Measurements from ENCODE around the gene TMEM37.

Gene TMEM37

GRCh38 chr2:119434664-119435063 lies 3.0 kb downstream of the TMEM37 start:
- DNase-seq: no peak

GRCh38 chr2:119435081-119435952 lies 3.7 kb downstream of the TMEM37 start:
- no peak for DNase-seq

DNA sequence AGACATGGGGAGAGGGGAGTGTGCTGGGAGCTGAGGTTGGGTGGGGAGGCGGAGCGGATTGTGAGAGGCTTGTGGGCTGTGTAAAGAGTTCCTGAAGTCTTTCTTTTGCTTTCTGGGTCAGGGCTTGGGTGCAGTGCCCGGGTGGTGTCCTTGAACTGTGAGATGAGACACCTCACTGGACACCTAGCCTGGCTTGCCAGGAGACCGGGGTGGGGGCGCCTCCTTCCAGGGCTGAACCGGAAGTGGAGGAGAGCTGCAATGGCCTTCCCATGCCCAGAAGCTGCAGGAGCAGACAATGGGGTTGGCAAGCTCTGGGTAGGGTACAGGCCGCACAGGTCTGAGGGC lies 4.3 kb downstream of the TMEM37 start:
- no peak for DNase-seq

DNA sequence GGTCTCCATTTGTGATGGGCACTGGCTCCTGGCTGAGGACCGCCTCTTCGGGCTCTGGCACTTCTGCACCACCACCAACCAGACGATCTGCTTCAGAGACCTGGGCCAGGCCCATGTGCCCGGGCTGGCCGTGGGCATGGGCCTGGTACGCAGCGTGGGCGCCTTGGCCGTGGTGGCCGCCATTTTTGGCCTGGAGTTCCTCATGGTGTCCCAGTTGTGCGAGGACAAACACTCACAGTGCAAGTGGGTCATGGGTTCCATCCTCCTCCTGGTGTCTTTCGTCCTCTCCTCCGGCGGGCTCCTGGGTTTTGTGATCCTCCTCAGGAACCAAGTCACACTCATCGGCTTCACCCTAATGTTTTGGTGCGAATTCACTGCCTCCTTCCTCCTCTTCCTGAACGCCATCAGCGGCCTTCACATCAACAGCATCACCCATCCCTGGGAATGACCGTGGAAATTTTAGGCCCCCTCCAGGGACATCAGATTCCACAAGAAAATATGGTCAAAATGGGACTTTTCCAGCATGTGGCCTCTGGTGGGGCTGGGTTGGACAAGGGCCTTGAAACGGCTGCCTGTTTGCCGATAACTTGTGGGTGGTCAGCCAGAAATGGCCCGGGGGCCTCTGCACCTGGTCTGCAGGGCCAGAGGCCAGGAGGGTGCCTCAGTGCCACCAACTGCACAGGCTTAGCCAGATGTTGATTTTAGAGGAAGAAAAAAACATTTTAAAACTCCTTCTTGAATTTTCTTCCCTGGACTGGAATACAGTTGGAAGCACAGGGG lies 5.5 kb downstream of the TMEM37 start:
- no peak for DNase-seq

DNA sequence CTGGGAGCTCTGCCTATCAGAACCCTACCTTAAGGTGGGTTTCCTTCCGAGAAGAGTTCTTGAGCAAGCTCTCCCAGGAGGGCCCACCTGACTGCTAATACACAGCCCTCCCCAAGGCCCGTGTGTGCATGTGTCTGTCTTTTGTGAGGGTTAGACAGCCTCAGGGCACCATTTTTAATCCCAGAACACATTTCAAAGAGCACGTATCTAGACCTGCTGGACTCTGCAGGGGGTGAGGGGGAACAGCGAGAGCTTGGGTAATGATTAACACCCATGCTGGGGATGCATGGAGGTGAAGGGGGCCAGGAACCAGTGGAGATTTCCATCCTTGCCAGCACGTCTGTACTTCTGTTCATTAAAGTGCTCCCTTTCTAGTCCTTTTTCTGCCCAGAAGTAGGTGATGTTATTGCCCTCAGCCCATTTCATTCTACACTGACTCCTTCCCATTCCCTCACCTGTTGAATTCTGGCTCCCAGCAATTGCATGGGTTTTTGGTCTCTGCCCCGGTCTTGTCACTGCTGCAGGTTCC lies 6.5 kb downstream of the TMEM37 start:
- DNase-seq: no peak

DNA sequence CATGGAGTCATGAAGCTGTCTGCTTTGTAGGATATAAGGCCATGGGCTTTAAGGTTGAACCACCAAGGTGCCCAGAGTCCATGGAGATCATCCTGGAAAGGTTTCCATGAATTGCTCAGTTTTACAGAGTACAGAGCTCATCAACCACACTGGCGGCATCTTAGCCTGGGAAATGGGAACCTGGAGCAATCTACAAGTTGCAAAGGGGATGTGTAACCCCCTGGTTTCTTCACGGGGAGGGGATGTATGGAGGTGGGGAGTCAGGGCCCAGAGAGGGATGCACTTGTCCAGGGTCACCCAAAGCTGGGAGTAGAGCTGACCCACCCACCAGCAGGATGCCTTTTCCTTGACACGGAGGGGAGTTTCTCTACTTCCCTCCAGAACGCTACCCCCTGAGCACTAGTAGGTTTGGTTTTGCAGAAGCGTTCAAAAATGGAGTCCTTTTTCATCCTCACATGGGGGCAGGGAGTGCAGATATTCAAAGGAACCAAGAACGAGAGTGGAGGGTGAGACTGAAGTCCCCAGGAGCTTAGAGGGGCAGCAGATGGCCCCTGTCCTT lies 7.2 kb downstream of the TMEM37 start:
- no peak for DNase-seq

DNA sequence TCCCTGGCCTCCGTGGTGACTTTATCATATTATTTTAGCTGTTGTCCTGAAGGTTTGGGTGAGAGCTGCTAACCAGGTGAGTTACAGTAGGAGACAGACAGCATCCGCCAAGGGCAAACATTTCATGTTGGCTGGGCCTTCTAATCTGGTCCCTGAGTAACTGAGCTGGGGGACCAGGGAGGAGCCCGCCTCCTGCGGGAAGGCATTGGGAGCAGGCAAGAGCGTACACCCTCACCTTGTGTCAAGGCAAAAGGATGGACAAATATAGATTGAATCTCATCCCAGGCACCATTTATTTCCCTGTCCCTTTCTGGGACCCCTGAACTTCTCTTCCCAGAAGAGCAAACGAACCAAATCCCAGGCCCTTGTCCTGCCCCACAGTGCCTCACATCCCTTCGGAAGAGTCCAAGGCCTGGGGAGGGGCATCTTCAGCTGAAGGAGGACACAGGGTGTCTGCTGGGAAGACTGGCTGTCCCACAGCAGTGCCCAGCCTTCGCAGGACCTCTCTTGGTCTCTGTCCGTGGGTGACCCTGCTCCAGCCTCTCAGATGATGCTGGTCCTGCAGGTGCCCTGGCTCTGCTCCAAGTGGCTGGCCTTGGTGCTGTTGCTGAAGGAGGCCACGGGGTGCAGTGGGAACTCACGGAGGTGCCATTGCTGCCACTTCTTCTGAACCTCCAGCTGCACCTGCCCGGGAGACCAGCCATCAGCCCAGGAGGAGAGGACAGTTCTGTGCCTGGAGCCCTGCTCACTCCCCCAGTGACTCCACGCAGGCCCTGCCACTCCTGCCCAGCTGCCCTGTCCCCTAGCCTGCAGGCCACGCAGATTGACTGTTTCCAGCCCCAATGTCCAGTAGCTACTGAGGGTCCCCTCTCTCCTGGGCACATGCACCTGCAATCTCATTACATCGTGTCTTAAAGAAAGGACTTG lies 8.2 kb downstream of the TMEM37 start:
- no peak for DNase-seq

DNA sequence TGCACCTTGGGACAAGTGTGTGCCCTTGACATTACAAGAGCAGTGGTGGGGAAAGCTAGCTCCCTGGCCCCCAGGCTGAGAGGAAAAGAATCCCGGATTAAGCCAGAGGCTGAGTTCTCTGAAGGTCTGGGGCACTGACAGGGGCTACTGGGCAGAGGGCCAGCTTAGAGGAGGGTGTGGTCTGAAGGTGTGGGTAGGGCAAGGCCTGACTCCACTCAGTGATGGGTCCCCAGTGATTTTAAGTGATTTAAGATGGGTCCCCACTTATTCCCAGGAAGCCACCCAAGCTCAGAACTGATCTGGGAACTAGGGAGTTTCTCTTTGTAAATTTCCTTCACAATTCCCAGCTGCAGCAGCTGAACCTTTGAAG lies 8.8 kb downstream of the TMEM37 start:
- no peak for DNase-seq

GRCh38 chr2:119440873-119441272 lies 9.2 kb downstream of the TMEM37 start:
- DNase-seq: no peak

DNA sequence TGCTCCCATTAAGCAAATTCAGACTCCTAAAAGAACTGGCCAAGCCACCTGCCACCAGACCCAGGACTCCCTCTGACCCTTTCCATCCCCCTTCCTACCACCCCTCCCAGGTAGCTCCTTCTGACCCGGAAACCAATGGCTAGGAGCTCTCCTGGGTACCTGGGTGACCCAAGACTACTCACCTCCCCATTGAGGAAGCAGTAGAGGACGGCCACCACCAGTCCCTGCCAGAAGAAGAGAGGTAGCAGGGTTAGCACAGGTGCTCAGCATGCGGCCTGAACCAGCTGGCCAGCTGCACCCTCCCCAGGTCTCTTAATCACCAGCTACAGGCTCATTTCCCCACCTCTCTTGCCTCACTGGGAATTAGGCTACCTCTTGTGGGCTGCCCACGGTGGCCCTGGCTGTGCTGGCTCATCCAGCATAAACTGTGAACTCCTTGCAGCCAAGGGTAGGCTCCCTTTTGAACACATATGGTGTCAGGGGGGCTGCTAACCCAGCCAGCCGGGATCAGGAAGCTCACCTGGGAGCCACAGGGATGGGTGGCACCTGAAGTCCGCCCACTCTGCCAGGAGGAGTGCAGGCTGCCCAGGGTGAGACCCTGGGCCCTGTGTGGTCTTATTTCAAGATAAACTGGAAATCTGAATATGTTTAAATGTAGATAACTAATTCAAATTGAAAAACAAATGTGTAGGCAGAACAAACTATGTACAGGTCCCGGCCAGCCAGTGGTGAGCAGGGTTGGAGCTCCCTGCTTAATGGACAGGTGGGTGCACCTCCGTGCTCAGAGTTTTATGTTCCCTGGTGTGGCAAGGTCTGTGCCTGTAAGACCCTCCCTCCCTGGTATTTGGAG lies 9.9 kb downstream of the TMEM37 start:
- no peak for DNase-seq

- no peak for DNase-seq
Observed at GRCh38 chr2:119442226-119442619, 10.6 kb downstream of the TMEM37 start.

DNA sequence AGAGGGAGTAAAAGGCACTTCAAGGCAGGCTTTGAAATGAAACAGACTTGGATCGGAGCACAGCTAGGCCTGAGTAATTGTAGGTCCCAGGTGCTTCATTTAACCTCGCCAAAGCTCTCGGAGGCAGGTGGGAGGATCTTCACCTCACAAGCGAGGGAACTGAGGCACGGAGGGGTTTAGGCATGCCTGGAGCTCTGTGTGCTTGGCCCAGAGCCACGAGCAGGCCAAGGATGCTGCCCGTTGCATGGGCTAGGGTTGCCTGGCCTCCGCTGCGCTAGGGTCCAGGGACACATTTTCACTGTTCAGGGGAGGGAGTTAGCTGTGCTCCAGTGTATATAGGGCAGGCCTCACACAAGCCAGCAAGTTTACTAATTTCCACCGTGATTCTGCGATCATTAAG lies 11.2 kb downstream of the TMEM37 start:
- DNase-seq: no peak

DNA sequence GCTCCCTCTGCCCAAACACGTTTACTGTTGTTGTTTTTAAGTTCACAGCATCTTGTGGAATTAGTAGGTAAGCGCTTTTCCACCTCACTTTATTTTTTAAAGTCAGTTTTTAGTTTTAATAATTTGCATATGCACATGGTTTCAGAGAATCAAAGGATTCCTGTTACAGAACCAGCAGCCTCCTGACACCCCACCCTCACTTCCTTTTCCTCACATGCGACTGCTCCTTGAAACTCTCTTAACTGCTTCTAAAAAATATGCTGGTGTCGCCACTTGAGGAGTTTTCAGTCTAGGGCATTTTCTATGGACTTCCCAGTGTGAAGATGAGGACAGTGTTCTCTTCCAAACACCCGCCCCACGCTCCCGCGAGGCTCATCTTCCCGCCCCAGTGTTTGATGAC lies 14.4 kb downstream of the TMEM37 start:
- no peak for DNase-seq

DNA sequence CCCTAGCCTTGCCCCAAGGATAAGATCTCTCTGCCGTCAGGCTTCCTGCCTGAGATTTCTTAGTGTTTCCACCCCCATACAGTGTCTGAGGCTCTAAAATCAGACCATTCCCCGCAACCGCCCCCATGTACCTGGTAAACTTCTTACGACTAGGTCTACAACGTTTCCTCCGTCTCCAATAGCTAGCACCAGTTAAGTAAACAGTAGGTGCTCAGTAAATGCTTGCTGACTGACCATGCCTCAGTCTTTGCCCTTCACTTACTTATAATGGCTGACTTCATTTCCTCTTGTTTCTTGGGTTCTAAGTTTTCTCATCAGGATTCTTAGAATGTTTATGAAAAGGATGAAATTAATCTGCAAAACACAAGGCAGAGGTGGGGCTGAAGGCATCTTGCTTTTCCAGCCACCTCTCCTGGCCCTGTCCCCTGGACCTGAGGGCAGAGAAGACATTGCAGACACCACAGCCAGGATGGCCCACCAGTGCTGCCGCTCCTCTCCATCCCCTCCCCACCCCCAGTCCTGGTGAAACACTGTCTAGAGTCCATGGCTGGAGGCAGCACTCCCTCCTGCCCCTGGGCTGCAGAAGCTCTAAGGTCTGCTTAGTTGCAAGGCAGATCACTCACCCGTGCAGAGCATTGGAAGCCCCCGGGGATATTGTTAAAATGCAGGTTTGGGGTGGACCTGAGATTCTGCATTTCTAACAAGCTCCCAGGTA lies 16.9 kb downstream of the TMEM37 start:
- DNase-seq: no peak

DNA sequence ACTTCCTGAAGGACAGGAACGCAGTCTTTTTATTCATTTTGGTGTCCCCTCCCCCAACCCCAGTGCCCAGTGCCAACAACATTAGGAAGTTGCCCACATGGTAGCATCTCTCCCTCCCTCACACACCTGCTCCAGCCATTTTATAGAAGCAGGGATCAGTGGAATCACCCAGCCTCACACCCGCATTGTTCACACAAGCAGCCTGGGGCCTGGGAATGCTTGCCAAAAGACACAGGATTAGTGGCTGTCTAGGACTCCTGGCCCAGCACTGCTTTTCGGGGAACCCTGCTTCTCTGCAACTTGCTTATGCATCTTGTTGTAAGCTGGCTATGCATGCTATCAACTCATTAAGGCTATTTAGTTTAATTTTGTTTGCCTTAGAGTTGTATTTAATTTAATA lies 17.9 kb downstream of the TMEM37 start:
- DNase-seq: no peak

- DNase-seq: no peak
Observed at GRCh38 chr2:119451336-119452050, 19.8 kb downstream of the TMEM37 start.

DNA sequence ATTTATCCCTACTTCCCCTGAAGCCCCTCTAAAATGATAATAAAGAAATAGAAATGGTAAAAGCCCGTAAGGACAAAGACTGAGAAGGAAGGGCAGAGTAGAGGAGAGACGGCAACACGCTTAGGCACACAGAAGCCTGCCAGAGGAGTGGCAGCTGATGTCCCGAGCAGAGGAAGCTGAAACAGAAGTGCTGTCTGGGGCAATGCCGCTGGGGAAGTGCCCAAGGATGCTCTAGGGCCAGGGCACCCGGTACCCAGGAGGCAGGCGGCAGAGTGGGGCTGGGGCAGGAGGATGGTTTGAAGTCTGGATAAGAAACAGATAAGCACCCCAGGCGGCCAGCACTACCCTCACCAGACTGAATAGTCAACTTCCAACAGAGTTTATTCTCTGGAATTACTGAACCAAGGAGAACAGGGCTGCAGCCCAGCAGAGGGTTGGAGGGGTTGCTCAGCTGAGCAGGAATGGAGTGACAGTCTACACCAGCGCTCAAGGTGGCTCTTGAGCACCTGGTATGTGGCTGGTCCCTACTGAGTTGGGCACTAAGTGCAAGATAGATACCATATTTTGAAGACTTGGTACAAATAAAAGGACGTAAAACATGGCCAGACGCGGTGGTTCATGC lies 22.4 kb downstream of the TMEM37 start:
- no peak for DNase-seq

- no peak for DNase-seq
Observed at GRCh38 chr2:119455066-119455718, 23.5 kb downstream of the TMEM37 start.

DNA sequence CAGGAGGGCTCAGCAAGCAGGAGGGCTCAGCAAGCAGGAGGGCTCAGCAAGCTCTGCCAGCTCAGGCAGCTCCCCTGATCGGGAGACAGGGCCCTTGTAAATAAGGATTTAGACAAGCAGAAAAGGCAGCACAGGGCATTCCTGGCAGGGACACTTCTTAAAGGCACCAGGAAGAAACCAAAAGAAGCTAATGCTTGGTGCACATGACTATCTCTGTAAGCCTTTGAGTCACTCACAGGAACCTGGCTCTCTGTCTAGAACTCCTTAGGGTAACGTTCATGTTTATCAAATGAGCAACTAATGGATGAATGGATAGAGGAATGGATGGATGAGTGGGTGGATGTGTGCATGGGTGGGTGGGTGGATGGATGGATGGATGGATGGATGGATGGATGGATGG lies 28.4 kb downstream of the TMEM37 start:
- DNase-seq: no peak

Data from T-helper 9 cell (primary cell).